Skin of body (tissue), 2 donors: Measurements from ENCODE around the gene GH2. TPM values are rescaled to one million over a fixed set of nuclear protein-coding genes. Genes with fewer than 3 reads are reported as not detected.
A peak's percentile ranks its signal among the peaks of the same experiment; 100 is the strongest.
"Not testable (repeated sequence)": the region's sequence is repeated elsewhere in the genome, so short reads cannot be mapped to it uniquely, and the experiment has no call there.

Source experiments
- DNase-seq: peaks from one replicate; lab custom pipeline; 2025; lab: John Stamatoyannopoulos, UW
- total RNA-seq: library from RNA; depleted of rRNA; stranded (reverse); fragments of >200 nt; gene quantifications from one replicate; pipeline ENCODE4 v1.2.3, GENCODE V29; 2014

GH2 gene
- total RNA-seq, 1 donor from 2014 or later = not detected

- not testable (repeated sequence) for DNase-seq
Measured at GRCh38 chr17:63874061-63874626, 7.6 kb downstream of the GH2 start.

- DNase-seq = not testable (repeated sequence)
Measured at GRCh38 chr17:63873577-63873976, 8.2 kb downstream of the GH2 start, which contains the start of gene CSH2. Gene CSH2 (minus strand): TSS chr17:63873677. CDS start chr17:63873614, 63 bp downstream.

GRCh38 chr17:63871646-63872365, 9.9 kb downstream of the GH2 start:
- not testable (repeated sequence) for DNase-seq

GRCh38 chr17:63870292-63870665, 11.5 kb downstream of the GH2 start:
- not testable (repeated sequence) for DNase-seq

DNA sequence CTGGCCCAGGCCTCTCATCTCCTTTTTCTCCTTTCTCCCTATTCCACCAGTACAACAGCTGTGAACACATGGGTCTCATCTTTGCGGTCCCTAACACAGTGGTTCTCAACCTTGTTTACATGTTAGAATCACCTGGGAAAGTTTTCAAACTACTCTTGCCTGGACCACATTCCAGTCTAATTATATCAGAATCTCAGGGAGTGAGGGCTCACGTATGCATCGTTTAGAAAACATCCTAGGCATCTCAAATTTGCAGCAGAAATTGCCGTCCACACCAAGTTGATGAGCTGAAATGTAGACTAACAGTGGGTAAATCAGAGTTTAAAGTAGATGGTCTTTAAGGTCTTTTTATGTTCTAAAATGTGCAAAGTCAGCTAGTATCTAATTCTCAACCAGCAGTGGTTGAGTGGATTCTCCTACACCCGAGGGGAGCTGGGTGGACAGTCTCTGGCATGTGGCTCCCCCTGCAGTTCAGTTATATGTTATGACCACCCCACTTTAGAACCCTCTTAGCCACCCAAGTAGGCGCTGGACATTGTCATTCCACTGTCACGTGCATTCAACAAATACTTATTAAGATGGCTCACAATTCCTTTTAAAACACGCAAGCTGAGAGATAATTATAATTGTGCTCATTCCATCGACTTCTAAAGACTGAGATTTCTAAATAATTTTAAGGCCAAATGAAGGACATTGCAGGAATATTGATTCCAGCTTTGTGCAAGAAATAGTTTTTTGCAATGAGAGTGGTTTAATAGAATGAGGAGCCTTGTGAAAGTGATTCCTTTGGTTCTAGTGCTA, 12.1 kb downstream of the GH2 start:
- not testable (repeated sequence) for DNase-seq

GRCh38 chr17:63866625-63867024, 15.1 kb downstream of the GH2 start:
- DNase-seq = not testable (repeated sequence)

DNA sequence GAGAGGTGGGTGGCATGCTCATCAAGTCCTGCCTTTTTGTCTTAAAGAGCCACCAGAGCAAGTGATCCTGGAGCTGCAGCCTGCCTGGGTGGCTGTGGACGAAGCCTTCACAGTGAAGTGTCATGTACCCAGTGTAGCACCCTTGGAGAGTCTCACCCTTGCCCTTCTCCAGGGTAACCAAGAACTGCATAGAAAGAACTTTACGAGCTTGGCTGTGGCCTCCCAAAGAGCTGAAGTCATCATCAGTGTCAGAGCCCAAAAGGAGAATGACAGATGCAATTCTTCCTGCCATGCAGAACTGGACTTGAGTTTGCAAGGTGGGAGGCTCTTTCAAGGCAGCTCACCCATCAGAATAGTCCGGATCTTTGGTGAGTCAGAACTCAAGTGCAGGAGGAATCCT, 22.5 kb downstream of the GH2 start:
- no peak for DNase-seq

DNA sequence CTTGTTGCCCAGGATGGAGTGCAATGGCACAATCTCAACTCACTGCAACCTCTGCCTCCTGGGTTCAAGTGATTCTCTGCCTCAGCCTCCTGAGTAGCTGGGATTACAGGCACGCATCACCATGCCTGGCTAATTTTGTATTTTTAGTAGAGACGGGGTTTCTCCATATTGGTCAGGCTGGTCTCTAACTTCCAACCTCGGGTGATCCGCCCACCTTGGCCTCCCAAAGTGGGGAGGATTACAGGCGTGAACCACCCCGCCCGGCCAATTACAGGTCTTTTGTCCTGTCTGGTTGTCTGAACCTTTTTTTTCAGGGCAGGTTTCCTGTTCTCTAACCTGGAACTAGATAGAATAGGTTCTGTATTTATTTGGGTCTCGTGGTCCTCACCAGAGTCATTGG, 25.3 kb downstream of the GH2 start:
- DNase-seq = not testable (repeated sequence)

DNA sequence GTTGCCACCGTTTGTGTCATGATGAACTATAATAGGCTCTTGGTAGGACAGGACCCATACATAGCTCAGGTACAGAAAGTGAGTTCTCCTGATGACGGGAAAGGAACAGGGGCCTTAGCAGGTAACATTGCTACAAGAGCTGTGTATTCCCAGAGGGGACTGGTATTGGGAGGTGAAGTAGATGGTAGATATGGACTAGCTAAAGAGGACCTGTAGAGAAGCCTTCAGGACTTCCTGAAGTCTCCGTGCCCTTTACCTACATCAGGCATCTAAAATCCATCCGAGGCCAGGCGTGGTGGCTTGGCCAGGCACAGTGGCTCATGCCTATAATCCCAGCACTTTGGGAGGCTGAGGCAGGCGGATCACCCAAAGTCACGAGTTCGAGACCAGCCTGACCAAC, 26.6 kb downstream of the GH2 start:
- DNase-seq = no peak

DNA sequence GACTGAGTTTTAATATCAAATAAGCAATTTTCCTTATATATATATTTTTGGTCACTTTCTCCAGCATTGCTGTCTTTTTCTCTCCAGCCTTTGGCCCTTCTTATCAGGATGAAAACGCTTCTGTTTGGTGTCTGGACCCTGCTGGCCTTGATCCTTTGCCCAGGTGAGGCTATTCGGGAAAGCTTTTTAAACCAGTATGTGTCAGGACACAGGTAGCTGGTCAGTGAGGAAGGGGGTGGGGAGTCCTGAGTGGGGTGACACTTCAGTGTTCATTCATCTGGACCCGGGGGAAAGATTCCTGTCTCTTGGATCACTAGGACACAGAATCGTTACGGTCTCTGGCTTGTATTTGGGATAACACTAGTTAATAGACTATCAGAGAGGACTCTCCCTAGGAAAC, 27.0 kb downstream of the GH2 start:
- no peak for DNase-seq

DNA sequence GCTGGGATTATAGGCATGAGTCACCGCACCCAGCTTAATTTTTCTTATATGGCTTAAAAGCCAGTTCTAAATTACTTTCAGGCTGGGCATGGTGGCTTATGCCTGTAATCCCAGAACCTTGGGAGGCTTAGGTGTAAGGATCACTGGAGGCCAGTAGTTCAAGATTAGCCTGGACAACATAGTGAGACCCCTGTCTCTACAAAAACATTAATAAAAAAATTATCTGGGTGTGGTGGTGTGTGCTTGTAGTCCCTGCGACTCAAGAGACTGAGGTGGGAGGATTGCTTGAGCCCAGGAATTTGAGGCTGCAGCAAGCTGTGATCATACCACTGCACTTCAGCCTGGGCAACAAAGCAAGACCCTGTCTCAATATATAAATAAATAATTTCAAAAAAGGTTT, 28.5 kb downstream of the GH2 start:
- no peak for DNase-seq

DNA sequence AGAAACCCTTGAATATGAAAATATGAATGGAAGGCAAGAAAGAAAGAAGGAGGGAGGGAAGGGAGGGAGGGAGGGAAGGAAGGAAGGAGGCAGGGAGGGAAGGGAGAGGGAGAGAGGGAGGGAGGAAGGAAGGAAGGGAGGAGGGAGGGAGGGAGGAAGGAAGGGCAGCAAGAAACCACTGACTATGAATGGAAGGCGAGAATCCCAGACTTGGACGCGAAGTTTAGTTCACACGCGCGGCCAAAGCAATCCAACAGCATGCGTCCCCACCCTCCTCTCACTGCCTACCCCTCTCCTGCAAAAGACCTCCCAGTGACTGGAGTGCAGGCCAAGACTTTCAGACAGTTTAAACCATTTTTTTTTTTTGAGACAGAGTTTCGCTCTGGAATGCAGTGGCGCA, 31.3 kb downstream of the GH2 start:
- no peak for DNase-seq

DNA sequence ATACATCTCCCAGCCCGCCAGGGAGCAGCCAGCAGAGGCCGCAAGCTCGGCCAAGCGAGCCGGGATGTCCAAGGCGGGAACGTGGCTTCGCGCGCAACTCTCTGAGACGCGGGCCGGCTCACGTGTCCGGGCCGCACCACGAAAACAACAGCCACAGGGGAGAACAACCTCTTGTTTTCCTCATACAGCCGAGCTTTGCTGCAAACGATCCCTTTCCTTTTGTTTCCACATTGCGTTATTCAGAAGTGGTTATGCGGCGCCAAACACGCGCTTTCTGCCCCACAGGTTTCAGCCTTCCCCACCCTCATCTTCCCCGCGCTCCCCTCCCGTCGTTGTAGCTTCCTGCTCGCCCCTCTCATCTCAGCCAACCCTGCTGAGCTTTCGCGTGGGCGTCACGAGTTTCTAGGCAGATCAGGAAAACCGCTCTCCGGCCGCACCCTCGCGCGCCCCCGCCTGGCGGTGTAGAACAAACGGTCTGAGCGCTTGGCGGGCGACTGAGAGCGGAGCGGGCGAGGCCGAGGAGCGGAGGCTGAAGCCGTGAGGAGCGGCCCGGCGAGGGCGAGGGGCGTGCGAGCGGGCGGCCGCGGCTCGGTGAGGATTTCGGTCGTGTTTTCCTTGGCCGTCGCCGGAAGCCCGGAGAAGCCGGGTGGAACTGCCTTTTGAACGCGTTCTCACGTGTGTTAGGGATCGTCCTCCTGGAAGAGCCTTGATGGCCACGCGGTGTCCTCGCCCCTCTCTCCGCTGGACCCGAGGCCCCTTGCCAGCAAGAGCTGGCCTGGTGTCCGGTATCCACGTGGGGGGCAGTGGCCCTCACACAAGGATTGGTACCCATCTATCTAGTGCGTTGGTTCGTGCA, 32.7 kb downstream of the GH2 start:
- DNase-seq = peak; percentile 80

DNA sequence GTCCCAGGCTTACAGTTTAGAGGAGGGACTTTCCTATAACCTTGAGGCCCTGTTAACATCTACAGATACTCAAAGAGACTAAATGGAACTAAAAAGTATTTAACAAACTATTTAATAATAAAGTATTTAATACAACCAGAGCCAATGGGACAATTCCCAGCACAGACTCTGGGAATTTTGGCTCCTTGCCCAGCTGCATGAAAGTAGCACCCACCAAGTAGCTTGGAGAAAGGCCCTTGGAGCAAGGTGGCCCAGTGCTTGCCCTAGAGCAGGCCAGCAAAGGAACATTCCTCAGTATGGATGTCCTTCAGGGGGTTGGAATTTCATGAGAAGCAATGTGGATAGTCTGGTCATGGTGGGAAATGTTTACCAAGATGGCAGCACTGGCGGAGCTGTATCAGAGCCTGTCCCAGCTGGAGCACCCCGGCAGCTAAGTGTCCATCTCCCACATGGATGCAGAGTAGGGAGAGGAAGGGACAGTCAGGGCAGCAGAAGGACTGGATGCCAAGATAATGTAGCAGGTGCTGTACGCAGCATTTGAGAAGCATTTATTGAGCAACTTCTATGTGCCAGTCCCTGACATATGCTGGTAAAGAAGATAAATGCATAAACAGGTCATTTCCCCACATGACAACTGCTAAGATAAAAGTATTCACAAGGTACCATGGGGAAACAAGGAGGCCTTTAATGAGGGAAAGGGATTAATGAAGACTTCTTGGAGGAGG, 34.1 kb downstream of the GH2 start:
- DNase-seq = no peak

DNA sequence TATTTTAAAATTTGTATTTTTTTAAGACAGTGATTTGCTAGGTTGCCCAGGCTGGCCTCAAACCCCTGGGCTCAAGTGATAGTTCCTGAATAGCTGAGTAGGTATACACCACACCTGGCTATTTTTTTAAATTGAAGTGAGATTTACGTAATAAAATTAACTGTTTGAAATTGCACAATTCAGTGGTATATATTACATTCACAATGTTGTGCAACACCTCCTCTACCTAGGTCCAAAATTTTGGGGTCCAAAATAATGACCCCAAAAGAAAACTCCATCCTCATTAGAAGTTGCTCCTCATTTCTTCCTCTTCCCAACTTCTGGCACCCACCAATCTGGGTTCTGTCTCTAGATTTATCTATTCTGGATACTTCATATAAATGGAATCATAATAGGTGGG, 36.2 kb downstream of the GH2 start:
- DNase-seq = no peak

DNA sequence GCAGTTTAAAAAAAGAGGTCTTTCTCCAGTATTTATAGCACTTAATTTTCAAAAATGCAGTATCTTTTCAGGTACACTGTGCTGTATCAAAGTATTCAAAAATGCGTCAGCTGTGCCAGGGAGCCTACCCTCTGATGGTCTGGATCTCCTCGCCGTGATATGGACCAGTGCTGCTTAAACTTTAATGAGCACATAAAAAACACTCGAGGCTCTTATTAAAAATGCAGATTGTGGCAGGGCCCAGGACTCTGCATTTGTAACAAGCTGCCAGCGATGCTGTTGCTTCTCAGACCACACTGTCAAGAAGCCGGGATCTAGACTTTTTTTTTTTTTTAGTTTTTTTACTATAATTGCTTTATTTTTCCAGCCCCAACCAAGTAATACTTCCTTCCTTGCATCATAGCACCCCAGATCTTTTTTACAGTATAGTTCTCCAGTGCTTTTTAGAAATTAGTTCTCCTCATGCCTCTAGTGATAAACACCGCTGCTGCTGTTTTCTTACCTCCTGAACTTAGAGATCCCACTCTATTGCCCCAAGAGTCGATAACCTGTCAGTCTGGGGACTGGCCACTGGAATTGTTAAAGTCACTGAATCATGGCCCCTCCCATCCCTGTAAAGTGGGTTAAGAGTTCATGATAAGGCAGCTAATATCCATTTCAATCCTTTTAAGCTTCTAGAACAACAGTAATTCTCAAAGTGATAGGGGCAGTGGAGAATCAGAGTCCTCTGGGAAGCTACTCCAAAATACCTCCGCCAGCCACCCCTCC, 37.6 kb downstream of the GH2 start:
- no peak for DNase-seq

DNA sequence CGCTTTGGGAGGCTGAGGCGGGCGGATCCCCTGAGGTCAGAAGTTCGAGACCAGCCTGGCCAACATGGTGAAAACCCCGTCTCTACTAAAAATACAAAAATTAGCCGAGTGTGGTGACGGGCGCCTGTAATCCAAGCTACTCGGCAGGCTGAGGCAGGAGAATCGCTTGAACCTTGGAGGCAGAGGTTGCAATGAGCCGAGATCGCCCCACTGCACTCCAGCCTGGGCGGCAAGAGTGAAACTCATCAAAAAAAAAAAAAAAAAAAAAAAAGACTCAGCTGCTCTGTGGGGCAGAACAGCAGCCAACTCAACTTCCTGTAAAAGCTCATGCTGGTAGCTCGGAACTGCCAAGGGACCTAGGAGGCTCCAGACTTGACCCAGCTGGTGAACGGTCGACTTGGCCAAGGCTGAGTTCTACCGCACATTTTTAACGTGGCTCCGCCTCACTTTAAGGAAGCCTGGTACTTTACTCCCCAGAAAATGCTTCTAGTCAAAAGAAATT, 38.3 kb downstream of the GH2 start:
- DNase-seq = peak; percentile 47

DNA sequence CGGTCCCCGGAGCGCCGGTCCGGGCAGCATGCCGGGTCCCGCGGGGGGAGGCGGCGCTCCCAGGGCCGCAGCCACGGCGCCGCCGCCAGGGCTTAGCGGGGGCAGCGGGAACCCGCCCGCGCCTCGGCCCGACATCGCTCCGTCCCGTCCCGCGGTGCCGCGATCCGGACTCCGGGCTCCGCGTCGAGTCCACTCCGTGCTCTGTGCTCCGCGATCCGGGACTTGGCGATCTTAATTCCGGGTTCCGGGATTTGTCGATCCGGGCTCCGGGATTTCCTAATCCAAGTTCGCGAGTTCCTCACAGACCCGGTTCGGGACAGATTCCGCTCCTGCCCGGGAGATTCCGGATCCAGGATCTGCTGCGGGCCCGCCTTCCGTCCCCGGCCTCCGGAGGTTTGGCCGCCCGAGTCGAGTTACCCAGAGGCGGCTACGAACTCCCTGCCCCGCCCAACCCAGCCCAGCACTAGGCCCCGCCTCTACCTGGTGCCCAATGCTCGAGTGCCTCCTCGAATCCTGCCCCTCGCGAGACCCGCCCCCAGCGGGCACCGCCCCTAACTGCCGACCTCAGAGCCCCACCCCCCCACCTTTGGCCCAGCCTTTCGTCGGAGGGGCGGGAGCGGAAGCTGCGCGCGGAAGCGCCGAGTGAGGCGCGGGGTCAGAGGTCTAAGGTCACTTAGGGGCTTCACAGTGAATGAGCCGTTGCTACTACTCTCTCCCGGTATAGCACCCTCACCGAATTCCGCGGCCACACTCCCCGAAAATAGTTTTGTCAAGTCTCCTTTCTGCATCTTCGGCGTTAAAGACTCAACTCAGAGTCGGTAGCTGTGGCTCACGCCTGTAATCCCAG, 39.0 kb downstream of the GH2 start, which contains the start of gene SMARCD2:
Gene SMARCD2, minus strand, starts transcription at position 146 of the 847 bp plus-strand sequence. Its CDS starts 11 bp downstream, at position 135.
- DNase-seq = peak; percentile 100

DNA sequence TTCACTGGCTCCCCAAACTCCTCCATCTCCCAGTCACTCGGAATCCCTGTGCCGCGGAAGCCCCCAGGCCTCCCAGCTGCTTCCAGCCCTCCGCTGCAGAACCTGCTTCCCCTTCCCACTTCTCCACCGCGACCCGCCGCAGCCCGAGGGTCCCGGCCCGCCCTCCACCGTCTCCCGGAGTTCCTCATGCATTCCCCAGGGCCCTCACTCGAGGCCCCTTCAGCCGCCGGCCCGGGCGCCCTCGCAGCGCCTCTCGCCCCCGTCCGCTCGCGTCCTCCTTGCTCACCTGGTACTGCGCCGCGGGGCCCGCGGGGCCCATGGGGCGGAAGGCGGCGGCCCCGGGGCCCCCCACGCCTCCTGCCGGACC, 39.6 kb downstream of the GH2 start:
- DNase-seq = no peak
